Hepatocyte (in vitro differentiated cells): Measurements from ENCODE around the gene ATG101. TPM values are rescaled to one million over a fixed set of nuclear protein-coding genes. Genes with fewer than 3 reads are reported as not detected.

Experiments used
- DNase-seq: peaks from one replicate; pipeline ENCODE4 v3.0.0-alpha.2; 2016; ENCODE audit warnings: low spot score
- H2AFZ ChIP-seq: fragments of 200-600 bp; sonication (generic); 2 replicates; pipeline ENCODE4 v1.6.0; 2016; ENCODE audit warnings: antibody characterized with exemption, mild to moderate bottlenecking
- H3K27ac ChIP-seq: fragments of 200-600 bp; sonication (generic); 2 replicates; pipeline ENCODE4 v1.5.1; 2016; ENCODE audit warnings: mild to moderate bottlenecking
- H3K27me3 ChIP-seq: fragments of 200-600 bp; sonication (generic); 2 replicates; pipeline ENCODE4 v1.6.1; 2016
- H3K36me3 ChIP-seq: fragments of 200-600 bp; sonication (generic); replicated peaks from 2 replicates; pipeline ENCODE4 v1.5.1; 2016; ENCODE audit warnings: low read depth; ENCODE audit not compliant: insufficient read depth
- H3K4me1 ChIP-seq: fragments of 200-600 bp; sonication (generic); 2 replicates; pipeline ENCODE4 v1.5.1; 2016; ENCODE audit warnings: mild to moderate bottlenecking, moderate library complexity; ENCODE audit not compliant: insufficient read depth
- H3K4me2 ChIP-seq: fragments of 200-600 bp; sonication (generic); 2 replicates; pipeline ENCODE4 v1.6.0; 2016
- H3K4me3 ChIP-seq: fragments of 200-600 bp; sonication (generic); 2 replicates; pipeline ENCODE4 v1.5.1; 2016; ENCODE audit warnings: mild to moderate bottlenecking
- H3K79me2 ChIP-seq: fragments of 200-600 bp; sonication (generic); 2 replicates; pipeline ENCODE4 v1.6.0; 2017; ENCODE audit warnings: mild to moderate bottlenecking
- H3K9me2 ChIP-seq: fragments of 200-600 bp; sonication (generic); replicated peaks from 2 replicates; pipeline ENCODE4 v1.6.0; 2017; ENCODE audit warnings: mild to moderate bottlenecking; ENCODE audit not compliant: insufficient read depth
- H3K9me3 ChIP-seq: fragments of 200-600 bp; sonication (generic); 2 replicates; pipeline ENCODE4 v1.5.1; 2016; ENCODE audit warnings: low read depth, mild to moderate bottlenecking
- H4K20me1 ChIP-seq: fragments of 200-600 bp; sonication (generic); 2 replicates; pipeline ENCODE4 v1.6.0; 2016; ENCODE audit warnings: mild to moderate bottlenecking; ENCODE audit not compliant: insufficient read depth, poor library complexity, severe bottlenecking
- CTCF ChIP-seq: fragments of 200-600 bp; sonication (generic); IDR thresholded peaks from 2 replicates; pipeline ENCODE4 v1.5.1; 2016; ENCODE audit warnings: antibody characterized with exemption, mild to moderate bottlenecking; ENCODE audit not compliant: poor library complexity
- EZH2 ChIP-seq: fragments of 200-600 bp; sonication (generic); IDR thresholded peaks from 2 replicates; pipeline ENCODE4 v1.6.1; 2016; ENCODE audit warnings: antibody characterized with exemption, mild to moderate bottlenecking, borderline replicate concordance
- EZH2phosphoT487 ChIP-seq: fragments of 200-600 bp; sonication (generic); IDR thresholded peaks from one replicate; pipeline ENCODE4 v1.6.1; 2018; ENCODE audit warnings: antibody characterized with exemption, mild to moderate bottlenecking, low read depth, moderate library complexity; ENCODE audit not compliant: unreplicated experiment, severe bottlenecking
- WGBS: methylation state at CpG from one replicate; pipeline ENCODE4 v1.1.6; 2016; ENCODE audit warnings: low lambda C conversion rate; ENCODE audit errors: missing lambda C conversion rate; 5-methylcytosine and 5-hydroxymethylcytosine counted together
- polyA plus RNA-seq: library from polyadenylated mRNA; unstranded; fragments of >200 nt; fragmentation: Nextera tagmentation; extraction: Ambion mirVana; gene quantifications from 2 replicates; pipeline ENCODE4 v1.2.1, GENCODE V29; 2016
- total RNA-seq: library from RNA; depleted of rRNA; stranded (reverse); fragments of >200 nt; gene quantifications from 2 replicates; pipeline ENCODE4 v1.2.3, GENCODE V29; 2014

Gene ATG101
- total and polyA plus RNA-seq, 2 experiments from 2014 or later: 57.7 to 61.6 TPM

GRCh38 chr12:52050116-52050757 is 19.5 kb upstream of the ATG101 start:
- Histone ChIP-seq H3K4me2 (peak overlapping the region; percentile 81), H2AFZ (peak overlapping the region; percentile 22), H3K36me3 (no peaks in the 10 kb centered on the region)

GRCh38 chr12:52050758-52051541 is 18.8 kb upstream of the ATG101 start, which contains the start of gene NR4A1:
Gene NR4A1 (plus strand): TSS chr12:52051442. CDS start chr12:52054329, 2,887 bp downstream.
- no peaks in the 10 kb centered on the region for H3K27me3 ChIP-seq
- peak within 1 kb of the TSS; percentile 22 for H2AFZ ChIP-seq
- no peaks in the 10 kb centered on the region for H3K36me3 ChIP-seq
- peaks cover 7% of the 10 kb centered on the region for H4K20me1 ChIP-seq
- TF ChIP-seq EZH2phosphoT487: no peak
- peak; percentile 28 for TF ChIP-seq CTCF
- TF ChIP-seq EZH2: no peak
- no peaks in the 10 kb centered on the region for H3K9me3 ChIP-seq
- peak within 1 kb of the TSS; percentile 66 for H3K4me3 ChIP-seq
- DNase-seq: peak; percentile 98
- 2% methylated on average over 51 of the region's 77 CpGs for WGBS
- no peaks in the 10 kb centered on the region for H3K79me2 ChIP-seq
- H3K27ac ChIP-seq: peak within 1 kb of the TSS; percentile 91
- peaks cover 8% of the 10 kb centered on the region for H3K4me1 ChIP-seq
- H3K4me2 ChIP-seq: peak within 1 kb of the TSS; percentile 81
- H3K9me2 ChIP-seq: no peaks in the 10 kb centered on the region

More at GRCh38 chr12:52050116-52050757, 19.5 kb upstream of the ATG101 start:
- H3K27ac ChIP-seq: peak overlapping the region; percentile 91
- H3K9me3 ChIP-seq: no peaks in the 10 kb centered on the region
- H3K79me2 ChIP-seq: no peaks in the 10 kb centered on the region
- peaks cover 7% of the 10 kb centered on the region for H4K20me1 ChIP-seq
- peaks cover 8% of the 10 kb centered on the region for H3K4me1 ChIP-seq
- WGBS: 28% methylated on average over 16 of the region's 16 CpGs
- DNase-seq: peak; percentile 47
- no peaks in the 10 kb centered on the region for H3K9me2 ChIP-seq
- H3K4me3 ChIP-seq: peak overlapping the region; percentile 32
- H3K27me3 ChIP-seq: no peaks in the 10 kb centered on the region
- TF ChIP-seq CTCF (no peak), EZH2 (no peak), EZH2phosphoT487 (no peak)

GRCh38 chr12:52052468-52053186 is 17.2 kb upstream of the ATG101 start:
- no peaks in the 10 kb centered on the region for H3K9me3 ChIP-seq
- DNase-seq: peak; percentile 21
- H3K27me3 ChIP-seq: no peaks in the 10 kb centered on the region
- H3K4me1 ChIP-seq: peaks cover 8% of the 10 kb centered on the region
- no peak overlapping the region for H3K4me3 ChIP-seq
- H3K4me2 ChIP-seq: peak overlapping the region; percentile 81
- H3K36me3 ChIP-seq: no peaks in the 10 kb centered on the region
- H3K27ac ChIP-seq: peak overlapping the region; percentile 88
- WGBS: 71% methylated on average over 7 of the region's 7 CpGs
- no peak overlapping the region for H2AFZ ChIP-seq
- no peak for TF ChIP-seq CTCF
- TF ChIP-seq EZH2phosphoT487: no peak
- no peak for TF ChIP-seq EZH2
- no peaks in the 10 kb centered on the region for H3K79me2 ChIP-seq
- peaks cover 7% of the 10 kb centered on the region for H4K20me1 ChIP-seq
- no peaks in the 10 kb centered on the region for H3K9me2 ChIP-seq
